GM18873 (cell line): Measurements from ENCODE around the gene EIF2B2.

ENCODE experiments used
- ATAC-seq: cut with Tn5 transposase; IDR thresholded peaks from one replicate; pipeline ENCODE4 v1.9.1; 2021; ENCODE audit warnings: mild to moderate bottlenecking, moderate library complexity, moderate number of reproducible peaks; ENCODE audit not compliant: unreplicated experiment, low FRiP score

The EIF2B2 gene

DNA sequence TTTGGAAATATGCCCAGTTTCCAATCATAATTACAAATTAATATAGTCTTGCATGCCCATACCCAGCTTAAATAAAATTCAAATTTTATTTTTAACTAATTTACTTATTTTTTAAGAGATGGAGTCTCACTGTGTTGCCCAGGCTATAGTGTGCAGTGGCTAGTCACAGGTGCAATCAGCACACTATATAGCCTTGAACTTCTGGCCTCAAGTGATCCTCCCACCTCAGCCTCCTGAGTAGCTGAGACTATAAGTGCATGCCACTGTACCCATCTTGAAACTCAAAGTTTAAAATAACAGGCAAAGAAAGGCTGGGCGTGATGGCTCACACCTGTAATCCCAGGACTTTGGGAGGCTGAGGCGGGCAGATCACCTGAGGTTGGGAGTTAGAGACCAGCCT lies 38.2 kb downstream of the EIF2B2 start:
- ATAC-seq, result no peak

GRCh38 chr14:75041613-75042012 lies 38.9 kb downstream of the EIF2B2 start:
- no peak for ATAC-seq

DNA sequence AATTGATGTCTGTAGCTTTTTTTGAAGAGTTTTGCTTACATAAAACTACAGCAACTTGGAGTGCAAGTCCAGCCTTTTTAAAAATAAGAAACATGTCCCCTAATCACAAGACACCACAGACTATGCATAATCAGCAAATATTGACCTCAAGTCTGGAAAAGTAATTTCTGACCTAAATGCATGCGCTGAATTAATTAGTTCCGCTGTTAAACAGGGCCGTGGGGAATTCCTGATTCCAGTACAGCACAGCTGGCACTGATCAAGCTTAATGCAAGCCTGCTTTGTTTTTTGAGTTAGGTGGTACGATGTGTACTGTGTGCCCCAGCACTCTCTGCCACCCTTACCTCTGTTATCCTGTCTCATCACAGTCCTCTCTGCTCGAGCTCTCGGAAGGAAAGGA lies 39.3 kb downstream of the EIF2B2 start:
- no peak for ATAC-seq

- ATAC-seq, result no peak
Observed at GRCh38 chr14:75044322-75044721, 41.6 kb downstream of the EIF2B2 start.

GRCh38 chr14:75044752-75045151 lies 42.0 kb downstream of the EIF2B2 start:
- ATAC-seq, result no peak

DNA sequence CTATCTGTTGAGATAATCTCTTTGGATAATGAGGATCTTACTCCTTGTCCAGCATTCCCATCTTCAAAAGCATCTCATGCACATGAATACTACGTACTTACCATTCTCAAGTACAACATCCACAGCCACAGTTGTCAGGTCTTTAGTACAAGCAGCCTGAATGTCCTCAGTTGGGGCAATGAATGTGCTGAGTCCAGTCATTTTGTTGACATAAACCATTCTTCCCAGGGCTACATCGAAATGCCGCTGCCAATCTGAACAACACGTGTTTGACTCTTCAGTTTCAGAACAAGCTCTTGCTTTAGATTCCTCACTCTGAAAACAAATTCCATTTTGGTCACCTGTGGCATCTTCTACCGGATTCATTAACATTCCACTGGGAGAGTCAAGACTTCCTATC lies 43.6 kb downstream of the EIF2B2 start:
- ATAC-seq, result no peak

DNA sequence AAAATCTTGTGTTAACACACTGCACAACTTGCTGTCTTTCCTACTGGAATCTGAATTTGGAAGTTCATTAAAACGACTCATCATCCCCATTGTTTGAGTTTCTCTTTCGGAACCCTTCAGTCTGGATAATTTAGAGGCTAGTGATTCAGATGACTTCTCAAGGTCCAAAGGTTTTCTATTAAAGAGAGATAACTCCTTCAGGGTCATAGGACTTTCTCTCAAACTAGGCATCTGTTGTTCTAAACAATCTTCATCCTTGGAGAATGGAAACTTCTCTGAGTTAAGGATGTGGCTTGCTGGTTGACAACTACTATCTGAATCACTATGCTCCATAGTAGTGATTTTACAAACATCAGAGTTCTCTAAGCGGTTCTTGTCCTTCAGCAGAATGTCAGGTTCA lies 44.2 kb downstream of the EIF2B2 start:
- ATAC-seq, result no peak

DNA sequence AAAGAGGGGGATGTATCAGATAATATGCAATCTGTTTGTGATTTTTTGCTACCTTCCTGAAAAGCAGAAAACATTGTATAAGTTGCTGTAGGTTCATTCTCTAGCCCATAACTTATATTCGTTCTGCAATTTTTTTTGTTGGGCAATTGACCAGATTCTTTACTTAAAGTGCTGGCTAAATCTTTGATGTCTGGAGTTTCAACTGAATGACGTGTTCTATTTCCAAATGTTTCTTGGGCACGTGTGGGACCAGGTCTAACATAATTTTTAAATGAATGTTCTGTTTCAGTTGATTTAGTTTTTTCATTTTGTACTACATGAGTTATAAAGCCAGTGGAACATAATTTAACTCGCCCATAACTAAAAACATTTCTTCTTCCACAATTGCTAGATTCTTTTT lies 44.8 kb downstream of the EIF2B2 start:
- ATAC-seq, result no peak

GRCh38 chr14:75048101-75048500 lies 45.4 kb downstream of the EIF2B2 start:
- no peak for ATAC-seq

GRCh38 chr14:75049136-75049535 lies 46.4 kb downstream of the EIF2B2 start:
- ATAC-seq, result no peak

DNA sequence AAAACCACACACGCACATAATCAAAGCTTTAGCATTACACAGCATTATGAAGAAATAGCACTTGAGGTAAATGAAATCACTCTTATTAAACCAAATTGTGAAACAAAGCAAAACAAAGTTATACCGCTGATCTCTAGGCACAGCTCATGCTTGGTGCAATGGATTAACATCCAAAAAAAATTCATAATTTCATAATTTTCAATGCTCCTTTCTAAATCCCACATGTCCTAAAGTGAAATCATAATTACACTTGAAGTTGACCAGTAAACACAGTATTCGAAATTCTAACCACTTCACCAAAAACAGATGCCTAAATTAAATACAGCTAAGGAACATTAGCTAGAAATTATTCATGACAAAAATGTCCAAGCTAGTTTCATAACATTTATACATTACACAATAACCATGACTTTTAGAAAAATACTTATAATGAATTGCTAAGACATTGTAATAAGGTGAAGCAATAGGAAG lies 47.0 kb downstream of the EIF2B2 start:
- no peak for ATAC-seq

DNA sequence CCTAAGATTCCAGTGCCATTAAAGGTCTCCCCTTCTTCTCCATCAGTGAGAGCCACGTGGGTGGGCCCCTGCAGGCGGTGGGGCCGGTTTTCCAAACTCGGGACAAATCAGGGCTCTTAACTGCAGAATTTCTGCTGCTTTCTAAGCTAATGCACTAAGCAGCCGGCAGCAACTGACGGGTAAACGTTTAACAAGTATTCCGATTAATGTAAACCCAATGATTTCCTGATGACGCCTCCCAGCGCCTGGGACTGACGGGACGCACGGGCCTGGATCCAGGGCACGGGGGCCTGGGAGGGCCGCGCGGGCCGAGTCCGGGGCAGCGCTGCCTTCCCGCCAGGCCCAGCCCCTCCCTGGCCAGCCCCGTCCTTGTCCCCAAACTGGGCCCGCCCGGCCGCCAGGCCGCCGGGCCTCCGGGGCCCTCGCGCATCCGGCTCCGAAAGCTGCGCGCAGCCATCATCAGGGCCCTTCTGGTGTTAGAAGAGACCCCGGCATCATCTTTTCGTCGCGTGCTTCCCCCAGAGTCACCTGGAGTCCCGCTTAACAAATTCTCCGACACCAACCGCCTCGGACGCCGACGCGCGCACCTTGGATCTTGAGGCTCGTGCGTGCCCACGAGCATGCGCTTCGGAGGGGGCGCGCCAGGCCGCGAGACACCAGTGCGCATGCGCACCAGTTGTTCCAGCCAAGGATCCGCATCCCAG lies 48.3 kb downstream of the EIF2B2 start, which contains the start of gene MLH3:
TSS of gene MLH3 (minus strand) at position 616 of the 704 bp plus-strand sequence. CDS start 1,812 bp downstream, outside the sequence.
- no peak for ATAC-seq

DNA sequence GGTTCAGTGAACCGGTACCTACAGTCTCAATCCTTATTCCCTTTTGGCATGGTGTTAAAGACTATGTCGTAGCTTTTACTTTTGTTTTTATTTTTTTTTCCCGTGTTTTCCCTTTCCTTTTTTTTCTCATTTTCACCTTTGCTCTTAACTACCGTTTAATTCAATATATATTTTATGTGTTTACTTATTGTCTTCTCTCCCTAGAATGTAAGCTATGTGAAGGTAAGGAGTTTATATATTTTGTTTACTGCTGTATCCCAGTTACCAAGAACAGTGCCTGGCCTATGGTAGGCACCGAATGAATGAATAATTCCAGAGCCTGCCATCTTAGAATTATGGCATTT lies 48.8 kb downstream of the EIF2B2 start:
- no peak for ATAC-seq

GRCh38 chr14:75053396-75054291 lies 50.9 kb downstream of the EIF2B2 start:
- no peak for ATAC-seq

DNA sequence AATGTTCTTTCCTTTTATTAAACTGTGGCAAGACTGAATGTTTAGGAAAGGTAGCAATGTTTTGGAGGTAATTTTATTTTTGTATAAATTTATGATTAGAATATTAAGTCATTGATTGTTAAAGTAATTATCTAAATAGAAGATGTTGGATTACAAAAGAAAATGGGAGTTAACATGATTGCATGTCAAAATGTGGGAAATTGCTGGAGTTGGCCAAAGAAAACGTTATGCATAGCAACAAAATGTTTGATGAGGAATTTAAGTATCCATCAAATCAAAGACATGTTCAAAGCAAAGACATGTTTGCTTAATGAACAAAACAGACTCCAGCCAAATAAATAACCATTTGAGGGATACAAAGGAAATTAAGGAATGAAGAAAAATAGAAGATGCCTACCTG lies 51.7 kb downstream of the EIF2B2 start:
- ATAC-seq, result no peak

DNA sequence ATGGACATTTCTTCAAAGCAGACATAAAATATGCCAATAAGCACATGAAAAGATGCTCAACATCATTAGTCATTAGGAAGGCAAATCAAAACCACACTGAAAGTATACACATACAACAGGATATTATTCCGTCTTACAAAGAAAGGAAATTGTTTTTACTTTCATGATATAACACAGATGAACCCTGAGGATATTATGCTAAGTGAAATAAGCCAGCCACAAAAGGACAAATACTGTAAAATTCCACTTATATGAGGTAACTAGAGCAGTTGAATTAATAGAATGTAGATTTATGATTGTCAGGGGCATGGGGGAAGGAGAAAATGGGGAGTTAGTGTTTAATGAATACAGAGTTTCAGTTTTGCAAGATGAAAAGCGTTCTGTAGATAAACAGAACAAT lies 56.9 kb downstream of the EIF2B2 start:
- ATAC-seq, result no peak

DNA sequence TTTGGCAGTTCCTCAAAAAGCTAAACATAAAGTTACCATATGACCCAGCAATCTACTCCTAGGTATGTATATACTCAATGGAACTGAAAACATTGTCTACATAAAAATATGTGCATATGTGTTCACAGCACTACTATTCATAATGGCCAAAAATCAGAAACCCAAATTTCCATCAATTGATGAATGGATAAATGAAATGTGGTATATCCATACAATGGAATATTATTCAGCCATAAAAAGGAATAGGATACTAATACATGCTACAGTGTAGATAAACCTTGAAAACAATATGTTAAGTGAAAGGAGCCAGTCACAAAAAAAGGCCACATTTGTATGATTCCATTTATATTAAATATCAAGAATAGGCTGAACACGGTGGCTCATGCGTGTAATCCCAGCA lies 57.7 kb downstream of the EIF2B2 start:
- no peak for ATAC-seq
